ENCODE results near the gene ADGRE1. TPM values are rescaled to one million over a fixed set of nuclear protein-coding genes. Genes with fewer than 3 reads are reported as not detected.

Gene ADGRE1
- total RNA-seq, 4 donors from 2014 or later = 0.17 to 0.33 TPM; not detected in 2

GRCh38 chr19:6886277-6886897 is 992 bp upstream of the ADGRE1 start:
- Histone ChIP-seq H3K4me3 (no peak overlapping the region), H3K4me1 (no peaks in the 10 kb centered on the region), H3K9me3 (peaks cover 0 to 23% (median 11%) of the 10 kb centered on the region in 4 donors), H3K36me3 (no peaks in the 10 kb centered on the region), H3K27me3 (peaks cover 0 to 28% (median 0%) of the 10 kb centered on the region in 4 donors), H3K27ac (replicated peaks in 1 of 4) (no peak overlapping the region)
- 82% methylated on average over 7 of the region's 7 CpGs for WGBS
- intact Hi-C loops (cut with DNase I) = no loop called here
- TF ChIP-seq EP300 (IDR thresholded peaks at IDR 0.05) (no peak), POLR2A (IDR thresholded peaks at IDR 0.05; ENCODE audit: low read depth) (no peak), POLR2AphosphoS5 (IDR thresholded peaks at IDR 0.05) (no peak)
- TF ChIP-seq, protein P1, sequence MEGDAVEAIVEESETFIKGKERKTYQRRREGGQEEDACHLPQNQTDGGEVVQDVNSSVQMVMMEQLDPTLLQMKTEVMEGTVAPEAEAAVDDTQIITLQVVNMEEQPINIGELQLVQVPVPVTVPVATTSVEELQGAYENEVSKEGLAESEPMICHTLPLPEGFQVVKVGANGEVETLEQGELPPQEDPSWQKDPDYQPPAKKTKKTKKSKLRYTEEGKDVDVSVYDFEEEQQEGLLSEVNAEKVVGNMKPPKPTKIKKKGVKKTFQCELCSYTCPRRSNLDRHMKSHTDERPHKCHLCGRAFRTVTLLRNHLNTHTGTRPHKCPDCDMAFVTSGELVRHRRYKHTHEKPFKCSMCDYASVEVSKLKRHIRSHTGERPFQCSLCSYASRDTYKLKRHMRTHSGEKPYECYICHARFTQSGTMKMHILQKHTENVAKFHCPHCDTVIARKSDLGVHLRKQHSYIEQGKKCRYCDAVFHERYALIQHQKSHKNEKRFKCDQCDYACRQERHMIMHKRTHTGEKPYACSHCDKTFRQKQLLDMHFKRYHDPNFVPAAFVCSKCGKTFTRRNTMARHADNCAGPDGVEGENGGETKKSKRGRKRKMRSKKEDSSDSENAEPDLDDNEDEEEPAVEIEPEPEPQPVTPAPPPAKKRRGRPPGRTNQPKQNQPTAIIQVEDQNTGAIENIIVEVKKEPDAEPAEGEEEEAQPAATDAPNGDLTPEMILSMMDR (IDR thresholded peaks at IDR 0.05) = no peak
- DNase-seq (ENCODE audit: extremely low spot score) = no peak

DNA sequence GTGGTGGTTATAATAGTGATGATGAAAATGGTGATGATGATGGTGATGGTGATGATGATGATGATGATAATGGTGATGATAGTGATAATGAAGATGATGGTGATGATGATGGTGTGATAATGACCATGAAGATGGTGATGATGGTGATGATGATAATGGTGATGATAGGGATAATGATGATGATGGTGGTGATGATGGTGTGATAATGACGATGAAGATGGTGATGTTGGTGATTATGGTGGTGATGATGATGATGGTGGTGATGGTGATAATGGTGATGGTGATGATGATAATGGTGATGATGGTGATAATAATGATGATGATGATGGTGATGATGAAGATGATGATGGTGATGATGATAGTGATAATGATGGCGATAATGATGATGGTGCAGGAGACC is 1.6 kb downstream of the ADGRE1 start:
- no peak for DNase-seq (ENCODE audit: extremely low spot score)
- intact Hi-C loops (cut with DNase I) = no loop called here
- peaks cover 0 to 23% (median 11%) of the 10 kb centered on the region in 4 donors for H3K9me3 ChIP-seq
- H3K27me3 ChIP-seq = peaks cover 0 to 29% (median 0%) of the 10 kb centered on the region in 4 donors
- TF ChIP-seq, protein P1 (IDR thresholded peaks at IDR 0.05) = no peak
- TF ChIP-seq EP300 (IDR thresholded peaks at IDR 0.05) (no peak), POLR2AphosphoS5 (IDR thresholded peaks at IDR 0.05) (no peak), POLR2A (IDR thresholded peaks at IDR 0.05; ENCODE audit: low read depth) (no peak)
- no peak overlapping the region for H3K4me3 ChIP-seq
- no peak overlapping the region for H3K27ac ChIP-seq (replicated peaks in 1 of 4)
- H3K4me1 ChIP-seq = no peaks in the 10 kb centered on the region
- 96% methylated on average over 2 of the region's 2 CpGs for WGBS
- no peaks in the 10 kb centered on the region for H3K36me3 ChIP-seq

DNA sequence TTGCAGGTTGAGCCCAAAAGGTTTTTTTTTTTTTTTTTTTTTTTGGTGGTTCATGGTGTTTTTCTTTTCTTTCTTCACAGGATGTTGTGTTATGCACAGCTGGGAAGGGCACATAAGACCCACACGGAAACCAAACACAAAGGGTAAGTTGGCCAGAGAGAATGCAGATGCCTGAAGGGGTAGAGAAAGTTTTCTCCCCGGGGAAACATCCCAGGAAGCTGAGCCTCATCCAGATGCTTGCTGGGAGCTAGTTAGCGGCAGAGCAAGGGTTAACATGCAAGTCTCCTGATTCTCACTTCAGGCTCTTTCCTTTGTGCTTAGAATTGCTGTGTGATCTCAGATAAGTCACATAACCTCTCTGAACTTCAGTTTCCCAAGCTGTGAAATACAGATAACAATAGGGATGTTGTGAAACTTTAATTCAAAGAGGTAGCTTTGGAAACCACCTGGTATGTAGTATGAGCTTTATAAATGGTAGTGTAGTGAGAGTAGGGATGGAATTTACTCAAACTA is 3.1 kb downstream of the ADGRE1 start:
- 55% methylated on average over 3 of the region's 3 CpGs for WGBS
- no peak for DNase-seq (ENCODE audit: extremely low spot score)
- no peaks in the 10 kb centered on the region for H3K36me3 ChIP-seq
- peaks cover 0 to 28% (median 15%) of the 10 kb centered on the region in 4 donors for H3K9me3 ChIP-seq
- no peak overlapping the region for H3K27ac ChIP-seq (replicated peaks in 1 of 4)
- H3K27me3 ChIP-seq = peaks cover 0 to 38% (median 0%) of the 10 kb centered on the region in 4 donors
- no peaks in the 10 kb centered on the region for H3K4me1 ChIP-seq
- TF ChIP-seq POLR2AphosphoS5 (IDR thresholded peaks at IDR 0.05) = no peak
- TF ChIP-seq, protein P1 (IDR thresholded peaks at IDR 0.05) = no peak
- intact Hi-C loops (cut with DNase I) = no loop called here
- H3K4me3 ChIP-seq = no peak overlapping the region

DNA sequence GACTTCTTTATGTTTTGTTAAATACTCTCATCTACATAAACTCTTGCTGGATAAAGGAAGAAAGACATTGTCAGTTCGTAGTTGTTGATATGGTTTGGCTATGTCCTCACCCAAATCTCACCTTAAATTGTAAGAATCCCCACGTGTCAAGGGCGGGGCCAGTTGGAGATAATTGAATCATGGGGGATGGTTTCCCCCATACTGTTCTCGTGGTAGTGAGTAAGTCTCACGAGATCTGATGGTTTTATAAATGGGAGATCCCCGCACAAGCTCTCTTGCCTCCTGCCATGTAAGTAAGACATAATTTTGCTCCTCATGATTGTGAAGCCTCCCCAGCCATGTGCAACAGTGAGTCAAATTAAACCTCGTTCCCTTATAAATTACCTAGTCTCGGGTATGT is 3.6 kb downstream of the ADGRE1 start:
- Histone ChIP-seq H3K4me1 (no peaks in the 10 kb centered on the region), H3K4me3 (no peak overlapping the region), H3K27me3 (peaks cover 0 to 41% (median 0%) of the 10 kb centered on the region in 4 donors), H3K36me3 (no peaks in the 10 kb centered on the region), H3K9me3 (peaks cover 0 to 33% (median 20%) of the 10 kb centered on the region in 4 donors), H3K27ac (replicated peaks in 1 of 4) (no peak overlapping the region)
- intact Hi-C loops (cut with DNase I) = no loop called here
- TF ChIP-seq EP300 (IDR thresholded peaks at IDR 0.05) = no peak
- no peak for TF ChIP-seq POLR2AphosphoS5 (IDR thresholded peaks at IDR 0.05)
- TF ChIP-seq, protein P1 (IDR thresholded peaks at IDR 0.05) = no peak
- no peak for TF ChIP-seq POLR2A (IDR thresholded peaks at IDR 0.05; ENCODE audit: low read depth)
- 68% methylated on average over 8 of the region's 8 CpGs for WGBS
- no peak for DNase-seq (ENCODE audit: extremely low spot score)

Data from esophagus muscularis mucosa (tissue), 4 donors.